Upper lobe of right lung (tissue), 1 donor: ENCODE data around the gene OR5K4. TPM values are rescaled to one million over a fixed set of nuclear protein-coding genes. Genes with fewer than 3 reads are reported as not detected.
A peak's percentile ranks its signal among the peaks of the same experiment; 100 is the strongest.

Experiments used
- ATAC-seq: fragments of 200-7000 bp; cut with Tn5 transposase; one replicate; pipeline ENCODE4 v1.9.1; 2020; ENCODE audit warnings: mild to moderate bottlenecking, moderate library complexity
- DNase-seq: peaks from one replicate; pipeline ENCODE4 v3.0.0-alpha.2; 2020
- H3K27ac ChIP-seq: fragments of 200-600 bp; one replicate; pipeline ENCODE4 v1.8.0; 2022
- H3K27me3 ChIP-seq: fragments of 200-600 bp; one replicate; pipeline ENCODE4 v1.8.0; 2022; ENCODE audit warnings: mild to moderate bottlenecking
- H3K36me3 ChIP-seq: fragments of 200-600 bp; one replicate; pipeline ENCODE4 v1.8.0; 2022
- H3K4me1 ChIP-seq: fragments of 200-600 bp; one replicate; pipeline ENCODE4 v1.8.0; 2022
- H3K4me3 ChIP-seq: fragments of 200-600 bp; one replicate; pipeline ENCODE4 v1.8.0; 2022; ENCODE audit warnings: mild to moderate bottlenecking
- H3K9me3 ChIP-seq: fragments of 200-600 bp; one replicate; pipeline ENCODE4 v1.8.0; 2022
- intact Hi-C: fragments of 100-400 bp; cut with DNase I; formaldehyde crosslinking; loops from one replicate; pipeline ENCODE4 v1.11.0; 2022
- total RNA-seq: library from RNA; stranded (reverse); fragmentation: NEBNext Ultra II Directional; extraction: Animal tissue kit (Norgen Biotek cat#: 25700); gene quantifications from one replicate; pipeline ENCODE4 v1.2.1, GENCODE V29; 2021
- TF ChIP-seq, protein P1 (sequence below): fragments of 200-600 bp; IDR thresholded peaks from one replicate; pipeline ENCODE4 v1.8.0; 2022; ENCODE audit warnings: antibody characterized with exemption
- donor health status: DM: no; HTN: yes; CAD: no; lungs with severe emphysema.

Gene OR5K4
- total RNA-seq, 1 donor from 2014 or later, result not detected

DNA sequence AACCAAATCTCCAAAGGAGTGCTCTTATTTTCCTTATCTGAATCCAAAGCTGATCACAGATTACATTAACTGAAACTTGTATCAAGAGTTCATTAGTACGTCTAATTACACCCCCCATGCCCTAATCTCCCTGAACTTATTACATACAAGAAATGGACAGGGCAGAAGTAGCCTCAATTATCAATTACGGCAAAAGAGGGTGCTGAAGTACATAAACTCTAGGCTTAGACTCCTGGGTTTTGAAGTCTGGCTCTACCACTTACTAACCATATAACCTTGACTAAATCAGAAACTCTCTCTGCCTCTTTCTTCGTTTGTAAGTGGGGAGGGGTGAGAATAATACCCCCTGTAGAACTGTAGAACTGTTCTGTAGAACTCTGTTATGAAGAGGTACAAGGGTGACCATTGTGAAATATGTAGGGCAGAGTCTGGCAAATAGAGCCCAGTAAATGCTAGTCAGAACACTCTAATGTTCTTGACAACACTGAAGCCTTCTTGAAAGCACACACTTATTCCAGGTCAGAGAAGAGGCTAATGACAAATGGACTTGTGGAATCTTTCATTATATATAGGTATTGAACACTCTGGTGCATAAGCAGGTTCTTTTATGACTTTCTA is 19.6 kb upstream of the OR5K4 start:
- Histone ChIP-seq H3K4me3 (no peak overlapping the region), H3K9me3 (no peaks in the 10 kb centered on the region), H3K27ac (no peak overlapping the region), H3K4me1 (no peaks in the 10 kb centered on the region), H3K27me3 (peaks cover 2% of the 10 kb centered on the region), H3K36me3 (no peaks in the 10 kb centered on the region)
- TF ChIP-seq, protein P1, sequence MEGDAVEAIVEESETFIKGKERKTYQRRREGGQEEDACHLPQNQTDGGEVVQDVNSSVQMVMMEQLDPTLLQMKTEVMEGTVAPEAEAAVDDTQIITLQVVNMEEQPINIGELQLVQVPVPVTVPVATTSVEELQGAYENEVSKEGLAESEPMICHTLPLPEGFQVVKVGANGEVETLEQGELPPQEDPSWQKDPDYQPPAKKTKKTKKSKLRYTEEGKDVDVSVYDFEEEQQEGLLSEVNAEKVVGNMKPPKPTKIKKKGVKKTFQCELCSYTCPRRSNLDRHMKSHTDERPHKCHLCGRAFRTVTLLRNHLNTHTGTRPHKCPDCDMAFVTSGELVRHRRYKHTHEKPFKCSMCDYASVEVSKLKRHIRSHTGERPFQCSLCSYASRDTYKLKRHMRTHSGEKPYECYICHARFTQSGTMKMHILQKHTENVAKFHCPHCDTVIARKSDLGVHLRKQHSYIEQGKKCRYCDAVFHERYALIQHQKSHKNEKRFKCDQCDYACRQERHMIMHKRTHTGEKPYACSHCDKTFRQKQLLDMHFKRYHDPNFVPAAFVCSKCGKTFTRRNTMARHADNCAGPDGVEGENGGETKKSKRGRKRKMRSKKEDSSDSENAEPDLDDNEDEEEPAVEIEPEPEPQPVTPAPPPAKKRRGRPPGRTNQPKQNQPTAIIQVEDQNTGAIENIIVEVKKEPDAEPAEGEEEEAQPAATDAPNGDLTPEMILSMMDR, result peak; percentile 13
- DNase-seq, result no peak
- intact Hi-C loops, result no loop called here
- ATAC-seq, result peak; percentile 46

DNA sequence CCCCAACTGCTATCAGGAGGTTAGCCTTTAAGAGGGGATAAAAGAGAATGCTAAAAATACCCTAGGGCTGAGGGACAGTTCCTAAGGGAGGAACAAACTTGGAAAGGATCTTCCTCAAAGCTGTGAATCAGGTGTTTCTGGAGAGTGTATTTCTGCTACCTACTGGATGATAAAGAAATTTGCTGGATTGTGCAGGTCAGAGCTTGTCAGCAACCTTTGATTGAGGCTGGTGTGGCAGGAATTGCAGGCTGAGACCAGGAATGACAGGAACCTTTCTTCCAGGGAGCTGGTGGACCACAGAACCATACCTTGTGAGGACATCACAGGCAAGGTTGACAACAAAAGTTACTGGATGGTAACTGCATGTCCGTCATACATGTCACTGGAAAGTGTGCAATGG is 14.6 kb upstream of the OR5K4 start:
- no peaks in the 10 kb centered on the region for H3K36me3 ChIP-seq
- TF ChIP-seq, protein P1, result no peak
- ATAC-seq (no peak), DNase-seq (no peak)
- H3K9me3 ChIP-seq, result no peaks in the 10 kb centered on the region
- H3K27me3 ChIP-seq, result no peaks in the 10 kb centered on the region
- H3K27ac ChIP-seq, result no peak overlapping the region
- no peak overlapping the region for H3K4me3 ChIP-seq
- intact Hi-C loops, result no loop called here
- H3K4me1 ChIP-seq, result no peaks in the 10 kb centered on the region

DNA sequence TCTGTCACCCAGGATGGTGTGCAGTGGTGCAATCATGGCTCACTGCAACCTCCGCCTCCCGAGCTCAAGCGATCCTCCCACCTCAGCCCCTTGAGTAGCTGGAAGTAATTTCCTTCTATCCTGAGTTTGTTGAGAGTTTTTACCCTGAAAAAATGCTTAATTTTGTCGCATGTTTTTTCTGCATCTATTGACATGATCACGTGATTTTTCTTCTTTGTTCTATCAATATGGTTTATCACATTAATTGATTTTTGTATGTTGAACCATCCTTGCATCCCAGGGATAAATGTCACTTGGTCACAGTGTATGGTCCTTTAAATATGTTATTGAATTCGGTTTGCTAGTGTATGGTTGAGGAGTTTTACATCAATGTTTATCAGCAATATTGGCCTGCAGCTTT is 11.9 kb upstream of the OR5K4 start:
- intact Hi-C loops, result no loop called here
- Histone ChIP-seq H3K4me3 (no peak overlapping the region), H3K4me1 (no peaks in the 10 kb centered on the region), H3K36me3 (no peaks in the 10 kb centered on the region), H3K27me3 (no peaks in the 10 kb centered on the region), H3K9me3 (no peaks in the 10 kb centered on the region), H3K27ac (no peak overlapping the region)
- no peak for ATAC-seq
- TF ChIP-seq, protein P1, result no peak
- no peak for DNase-seq

DNA sequence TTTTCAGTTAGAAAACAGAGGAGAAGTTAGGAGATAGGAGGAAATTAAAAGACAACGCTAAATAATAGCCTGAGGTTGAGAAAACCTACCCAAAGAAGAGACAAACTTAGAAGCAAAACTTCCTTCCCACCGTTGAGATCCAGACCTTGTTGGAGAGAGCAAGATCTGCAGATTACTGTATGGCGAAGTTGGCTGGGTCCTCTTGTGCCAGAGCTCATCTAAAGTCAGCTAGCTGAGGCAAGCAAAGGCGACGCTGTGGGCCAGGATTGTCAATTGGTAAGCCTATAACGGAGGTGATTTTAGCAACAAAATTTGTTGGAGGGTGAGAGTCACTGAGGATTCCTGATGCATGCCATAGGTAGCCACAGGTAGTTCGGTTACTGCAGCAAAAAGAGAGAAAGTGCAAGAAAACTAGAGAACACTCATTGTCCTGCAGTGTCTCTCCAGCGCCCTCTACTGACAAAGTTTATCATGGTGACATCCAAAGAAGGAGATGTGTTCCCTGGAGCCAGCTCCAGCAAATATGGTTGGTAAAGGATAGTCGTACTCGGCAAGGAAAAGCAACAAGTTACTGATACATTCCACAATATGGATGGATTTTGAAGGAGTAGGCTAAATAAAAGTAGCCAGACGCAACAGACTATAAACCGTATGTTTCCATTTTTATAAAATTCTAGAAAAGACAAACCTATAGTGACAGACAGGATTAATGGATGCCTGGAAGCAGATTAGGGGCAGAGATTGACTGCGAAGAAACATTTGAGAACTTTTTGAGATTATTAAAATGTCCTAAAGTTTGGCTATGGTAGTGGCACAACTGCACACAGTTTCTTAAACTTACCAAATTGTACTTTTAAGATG is 9.8 kb upstream of the OR5K4 start:
- TF ChIP-seq, protein P1, result peak; percentile 63
- Histone ChIP-seq H3K36me3 (no peaks in the 10 kb centered on the region), H3K27ac (no peak overlapping the region), H3K4me1 (no peaks in the 10 kb centered on the region), H3K4me3 (no peak overlapping the region), H3K27me3 (no peaks in the 10 kb centered on the region), H3K9me3 (no peaks in the 10 kb centered on the region)
- DNase-seq (no peak), ATAC-seq (peak; percentile 84)
- intact Hi-C loops, result no loop called here

DNA sequence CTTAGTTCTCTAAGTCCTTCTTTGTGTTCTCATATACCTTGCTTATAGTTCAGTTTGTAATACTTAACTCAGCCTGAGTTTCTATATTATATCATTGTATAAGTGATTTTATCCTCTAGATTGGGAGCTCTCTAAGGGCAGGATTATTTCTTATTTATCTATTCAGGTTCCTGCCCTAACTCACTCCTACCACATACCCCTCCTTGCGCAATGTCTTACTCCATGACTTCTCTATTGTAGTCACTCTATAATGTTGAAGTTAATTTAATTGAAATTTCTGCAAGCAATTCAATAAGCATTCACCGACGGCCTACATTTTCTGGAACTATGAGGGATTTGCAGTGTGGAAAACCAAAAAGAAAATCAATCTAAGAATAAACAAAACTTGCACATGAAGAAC is 3.6 kb upstream of the OR5K4 start:
- Histone ChIP-seq H3K27ac (no peak overlapping the region), H3K4me3 (no peak overlapping the region), H3K4me1 (no peaks in the 10 kb centered on the region), H3K36me3 (no peaks in the 10 kb centered on the region), H3K27me3 (no peaks in the 10 kb centered on the region), H3K9me3 (no peaks in the 10 kb centered on the region)
- ATAC-seq (no peak), DNase-seq (no peak)
- intact Hi-C loops, result no loop called here
- TF ChIP-seq, protein P1, result no peak
